ENCODE results near the gene CHMP1A. TPM values are rescaled to one million over a fixed set of nuclear protein-coding genes. Genes with fewer than 3 reads are reported as not detected.

CHMP1A gene
- polyA plus RNA-seq, 1 donor (not counting 4 experiments of a cell fraction or from before 2014, with no cell fraction given): 64.1 TPM

DNA sequence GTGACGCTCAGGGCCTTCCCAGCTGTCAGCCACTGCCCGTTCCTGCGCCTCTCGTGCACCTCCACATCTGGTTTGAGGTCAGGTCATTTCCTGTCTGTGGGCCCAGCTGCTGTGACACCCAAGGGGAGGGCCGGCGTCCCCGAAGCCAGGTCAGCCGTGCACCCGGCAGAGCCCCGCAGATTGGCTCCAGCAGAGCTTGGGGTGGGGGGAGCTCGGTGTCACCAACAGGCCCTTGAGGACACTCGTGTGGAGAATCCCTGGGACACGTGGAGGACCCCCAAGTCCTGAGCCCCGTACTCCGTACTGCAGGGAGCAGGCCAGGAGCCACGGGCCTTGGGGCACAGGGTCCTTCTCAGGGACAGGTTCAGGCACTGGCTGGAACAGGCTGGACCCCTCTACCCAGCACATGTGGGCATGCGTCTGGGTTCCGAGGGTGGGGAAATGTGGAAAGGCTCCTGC lies 39.2 kb upstream of the CHMP1A start:
- dilution Hi-C loops (cut with MboI; ENCODE audit: extremely low pct_ligation_motif_present, low sequenced_read_pairs): no loop called here
- no peaks in the 10 kb centered on the region for H3K79me2 ChIP-seq (ENCODE audit: control insufficient read depth, insufficient read depth, low read length)

DNA sequence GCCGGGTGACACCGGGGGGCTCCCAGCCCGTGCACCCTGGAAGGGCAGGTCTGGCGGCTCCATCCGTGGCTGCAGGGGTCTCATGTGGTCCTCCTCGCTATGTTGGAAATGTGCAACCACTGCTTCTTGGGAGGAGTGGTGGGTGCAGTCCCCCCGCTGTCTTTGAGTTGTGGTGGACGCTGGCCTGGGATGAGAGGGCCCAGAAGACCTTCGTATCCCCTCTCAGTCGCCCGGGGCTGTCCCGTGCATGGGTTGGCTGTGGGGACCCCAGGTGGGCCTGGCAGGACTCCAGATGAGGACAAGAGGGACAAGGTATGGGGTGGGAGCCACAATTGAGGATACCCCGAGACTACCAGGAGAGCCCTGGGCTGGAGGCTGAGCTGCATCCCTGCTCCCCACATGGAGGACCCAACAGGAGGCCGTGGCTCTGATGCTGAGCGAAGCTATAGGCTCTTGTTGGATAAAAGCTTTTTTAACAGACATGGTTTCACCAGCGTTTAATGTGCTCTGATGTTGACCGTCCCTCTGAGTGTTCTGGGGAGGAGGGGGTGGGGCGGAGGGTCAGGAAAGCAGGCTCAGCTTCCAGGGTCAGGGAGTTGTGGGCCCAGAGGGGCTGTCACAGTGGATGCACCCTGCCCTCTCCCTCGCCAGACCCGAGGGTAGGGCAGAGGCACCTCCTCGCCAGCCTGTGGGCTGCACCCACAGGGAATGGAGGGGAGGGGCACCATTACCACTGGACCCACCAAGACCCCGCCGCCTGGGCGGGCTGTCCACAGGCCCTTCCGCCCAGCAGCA lies 38.6 kb upstream of the CHMP1A start:
- no peak overlapping the region for H3K27ac ChIP-seq (ENCODE audit: control insufficient read depth, insufficient read depth, low read length)
- no peak for FAIRE-seq
- dilution Hi-C loops (cut with MboI; ENCODE audit: extremely low pct_ligation_motif_present, low sequenced_read_pairs): no loop called here
- H4K20me1 ChIP-seq (ENCODE audit: control insufficient read depth, extremely low read depth, insufficient read depth, low read length): no peaks in the 10 kb centered on the region
- no peak for DNase-seq (ENCODE audit: low read depth, low spot score)
- TF ChIP-seq EZH2 (IDR thresholded peaks at IDR 0.05; ENCODE audit: low read length): no peak
- TF ChIP-seq, protein P1, sequence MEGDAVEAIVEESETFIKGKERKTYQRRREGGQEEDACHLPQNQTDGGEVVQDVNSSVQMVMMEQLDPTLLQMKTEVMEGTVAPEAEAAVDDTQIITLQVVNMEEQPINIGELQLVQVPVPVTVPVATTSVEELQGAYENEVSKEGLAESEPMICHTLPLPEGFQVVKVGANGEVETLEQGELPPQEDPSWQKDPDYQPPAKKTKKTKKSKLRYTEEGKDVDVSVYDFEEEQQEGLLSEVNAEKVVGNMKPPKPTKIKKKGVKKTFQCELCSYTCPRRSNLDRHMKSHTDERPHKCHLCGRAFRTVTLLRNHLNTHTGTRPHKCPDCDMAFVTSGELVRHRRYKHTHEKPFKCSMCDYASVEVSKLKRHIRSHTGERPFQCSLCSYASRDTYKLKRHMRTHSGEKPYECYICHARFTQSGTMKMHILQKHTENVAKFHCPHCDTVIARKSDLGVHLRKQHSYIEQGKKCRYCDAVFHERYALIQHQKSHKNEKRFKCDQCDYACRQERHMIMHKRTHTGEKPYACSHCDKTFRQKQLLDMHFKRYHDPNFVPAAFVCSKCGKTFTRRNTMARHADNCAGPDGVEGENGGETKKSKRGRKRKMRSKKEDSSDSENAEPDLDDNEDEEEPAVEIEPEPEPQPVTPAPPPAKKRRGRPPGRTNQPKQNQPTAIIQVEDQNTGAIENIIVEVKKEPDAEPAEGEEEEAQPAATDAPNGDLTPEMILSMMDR (optimal IDR thresholded peaks at IDR 0.05 in 1 of 3, IDR thresholded peaks at IDR 0.05 in 1 of 3, conservative IDR thresholded peaks at IDR 0.05 in 1 of 3; ENCODE audit: extremely low read depth in 1 of 3, insufficient read depth in 2 of 3, low read length in 3 of 3): no peak
- no peaks in the 10 kb centered on the region for H3K9me1 ChIP-seq (ENCODE audit: control insufficient read depth, extremely low read depth, insufficient read depth, low read length)
- H3K9ac ChIP-seq (ENCODE audit: control insufficient read depth, extremely low read depth, insufficient read depth, low read length): no peak overlapping the region
- H3K79me2 ChIP-seq (ENCODE audit: control insufficient read depth, insufficient read depth, low read length): no peaks in the 10 kb centered on the region
- peaks cover 9% of the 10 kb centered on the region for H3K4me1 ChIP-seq (ENCODE audit: control insufficient read depth, extremely low read depth, insufficient read depth, low read length)
- H3K4me2 ChIP-seq (ENCODE audit: control insufficient read depth, extremely low read depth, insufficient read depth, low read depth, low read length): no peak overlapping the region
- H3K9me3 ChIP-seq (ENCODE audit: control insufficient read depth, low read depth, low read length): no peaks in the 10 kb centered on the region
- no peak overlapping the region for H2AFZ ChIP-seq (ENCODE audit: control insufficient read depth, low read length)
- H3K27me3 ChIP-seq (ENCODE audit: control insufficient read depth, extremely low read depth, insufficient read depth, low read length): no peaks in the 10 kb centered on the region
- peaks cover 28 to 33% of the 10 kb centered on the region in 2 experiments for H3K36me3 ChIP-seq (ENCODE audit: control insufficient read depth in 2 of 2, extremely low read depth in 1 of 2, insufficient read depth in 2 of 2, low read length in 2 of 2)
- H3K4me3 ChIP-seq (ENCODE audit: control insufficient read depth in 2 of 3, extremely low read depth in 1 of 3, insufficient read depth in 2 of 3, low read depth in 1 of 3, low read length in 3 of 3): no peak overlapping the region

More for the DNA sequence above, 39.2 kb upstream of the CHMP1A start:
- Histone ChIP-seq H3K9me1 (ENCODE audit: control insufficient read depth, extremely low read depth, insufficient read depth, low read length) (no peaks in the 10 kb centered on the region), H3K9me3 (ENCODE audit: control insufficient read depth, low read depth, low read length) (no peaks in the 10 kb centered on the region), H3K9ac (ENCODE audit: control insufficient read depth, extremely low read depth, insufficient read depth, low read length) (no peak overlapping the region), H4K20me1 (ENCODE audit: control insufficient read depth, extremely low read depth, insufficient read depth, low read length) (no peaks in the 10 kb centered on the region), H3K27ac (ENCODE audit: control insufficient read depth, insufficient read depth, low read length) (no peak overlapping the region), H3K27me3 (ENCODE audit: control insufficient read depth, extremely low read depth, insufficient read depth, low read length) (no peaks in the 10 kb centered on the region), H3K36me3 (ENCODE audit: control insufficient read depth in 2 of 2, extremely low read depth in 1 of 2, insufficient read depth in 2 of 2, low read length in 2 of 2) (peaks cover 24 to 26% of the 10 kb centered on the region in 2 experiments), H3K4me2 (ENCODE audit: control insufficient read depth, extremely low read depth, insufficient read depth, low read depth, low read length) (no peak overlapping the region), H2AFZ (ENCODE audit: control insufficient read depth, low read length) (no peak overlapping the region), H3K4me3 (ENCODE audit: control insufficient read depth in 2 of 3, extremely low read depth in 1 of 3, insufficient read depth in 2 of 3, low read depth in 1 of 3, low read length in 3 of 3) (no peak overlapping the region), H3K4me1 (ENCODE audit: control insufficient read depth, extremely low read depth, insufficient read depth, low read length) (peaks cover 9% of the 10 kb centered on the region)
- DNase-seq (ENCODE audit: low read depth, low spot score): no peak
- no peak for FAIRE-seq
- TF ChIP-seq, protein P1 (optimal IDR thresholded peaks at IDR 0.05 in 1 of 3, IDR thresholded peaks at IDR 0.05 in 1 of 3, conservative IDR thresholded peaks at IDR 0.05 in 1 of 3; ENCODE audit: extremely low read depth in 1 of 3, insufficient read depth in 2 of 3, low read length in 3 of 3): no peak
- no peak for TF ChIP-seq EZH2 (IDR thresholded peaks at IDR 0.05; ENCODE audit: low read length)
